ENCODE measurements around the gene PRKCH. TPM values are rescaled to one million over a fixed set of nuclear protein-coding genes. Genes with fewer than 3 reads are reported as not detected.
A peak's percentile ranks its signal among the peaks of the same experiment; 100 is the strongest.

PRKCH gene
- total and polyA plus RNA-seq, 2 of the 13 experiments (the other 11 are each of a cell fraction or from before 2014, with no cell fraction given), result 0.48 to 1.3 TPM

GRCh38 chr14:61561657-61562276 lies 240.4 kb downstream of the PRKCH start (continued):
- no peak for TF ChIP-seq ZMAT5 (CRISPR knock-in tag; IDR thresholded peaks at IDR 0.05; ENCODE audit: borderline replicate concordance, low read depth)
- TF ChIP-seq MLX (CRISPR knock-in tag; IDR thresholded peaks at IDR 0.05), result peak; percentile 50; the same call in 1 of the 2 replicates
- TF ChIP-seq ZNF335 (CRISPR knock-in tag; IDR thresholded peaks at IDR 0.05), result no peak
- no peak for TF ChIP-seq CERS6 (CRISPR knock-in tag; IDR thresholded peaks at IDR 0.05)
- peak; percentile 53; the same call in 1 of the 2 replicates for TF ChIP-seq ZNF574 (CRISPR knock-in tag; IDR thresholded peaks at IDR 0.05)
- TF ChIP-seq SIN3A (IDR thresholded peaks at IDR 0.05; ENCODE audit: borderline replicate concordance, low read depth, low read length), result no peak
- TF ChIP-seq SSRP1 (CRISPR knock-in tag; IDR thresholded peaks at IDR 0.05), result no peak
- TF ChIP-seq ZBTB1 (CRISPR knock-in tag; IDR thresholded peaks at IDR 0.05; ENCODE audit: borderline replicate concordance), result no peak
- TF ChIP-seq KDM4B (CRISPR knock-in tag; IDR thresholded peaks at IDR 0.05), result no peak
- TF ChIP-seq KLF12 (CRISPR knock-in tag; IDR thresholded peaks at IDR 0.05; ENCODE audit: borderline replicate concordance), result no peak
- no peak for TF ChIP-seq ZNF367 (CRISPR knock-in tag; IDR thresholded peaks at IDR 0.05; ENCODE audit: borderline replicate concordance)
- no peak for TF ChIP-seq ZBED4 (CRISPR knock-in tag; IDR thresholded peaks at IDR 0.05; ENCODE audit: borderline replicate concordance)
- TF ChIP-seq ELF4 (CRISPR knock-in tag; IDR thresholded peaks at IDR 0.05; ENCODE audit: borderline replicate concordance), result no peak; the same call in 1 of the 2 replicates
- TF ChIP-seq ZBTB20 (CRISPR knock-in tag; IDR thresholded peaks at IDR 0.05; ENCODE audit: borderline replicate concordance, low read depth), result no peak
- TF ChIP-seq ZFP90 (CRISPR knock-in tag; IDR thresholded peaks at IDR 0.05; ENCODE audit: borderline replicate concordance), result peak; percentile 37; the same call in 1 of the 2 replicates
- TF ChIP-seq CAMTA2 (CRISPR knock-in tag; IDR thresholded peaks at IDR 0.05; ENCODE audit: borderline replicate concordance), result peak; percentile 61; the same call in 1 of the 2 replicates
- TF ChIP-seq SIN3B (IDR thresholded peaks at IDR 0.05; ENCODE audit: low read length), result no peak
- TF ChIP-seq TEAD2 (CRISPR knock-in tag; IDR thresholded peaks at IDR 0.05), result no peak
- TF ChIP-seq ZFP36 (IDR thresholded peaks at IDR 0.05; ENCODE audit: borderline replicate concordance, low read depth, low read length, partially characterized antibody), result no peak
- TF ChIP-seq PBX2 (CRISPR knock-in tag; IDR thresholded peaks at IDR 0.05), result no peak
